GM04503 (cell line): Measurements from ENCODE around the gene TMSB15A.
"Not testable (repeated sequence)": the region's sequence is repeated elsewhere in the genome, so short reads cannot be mapped to it uniquely, and the experiment has no call there.

Experiments used
- DNase-seq: peaks from one replicate; pipeline ENCODE4 v3.0.0-alpha.2; 2012; ENCODE audit warnings: low read depth

Gene TMSB15A

DNA sequence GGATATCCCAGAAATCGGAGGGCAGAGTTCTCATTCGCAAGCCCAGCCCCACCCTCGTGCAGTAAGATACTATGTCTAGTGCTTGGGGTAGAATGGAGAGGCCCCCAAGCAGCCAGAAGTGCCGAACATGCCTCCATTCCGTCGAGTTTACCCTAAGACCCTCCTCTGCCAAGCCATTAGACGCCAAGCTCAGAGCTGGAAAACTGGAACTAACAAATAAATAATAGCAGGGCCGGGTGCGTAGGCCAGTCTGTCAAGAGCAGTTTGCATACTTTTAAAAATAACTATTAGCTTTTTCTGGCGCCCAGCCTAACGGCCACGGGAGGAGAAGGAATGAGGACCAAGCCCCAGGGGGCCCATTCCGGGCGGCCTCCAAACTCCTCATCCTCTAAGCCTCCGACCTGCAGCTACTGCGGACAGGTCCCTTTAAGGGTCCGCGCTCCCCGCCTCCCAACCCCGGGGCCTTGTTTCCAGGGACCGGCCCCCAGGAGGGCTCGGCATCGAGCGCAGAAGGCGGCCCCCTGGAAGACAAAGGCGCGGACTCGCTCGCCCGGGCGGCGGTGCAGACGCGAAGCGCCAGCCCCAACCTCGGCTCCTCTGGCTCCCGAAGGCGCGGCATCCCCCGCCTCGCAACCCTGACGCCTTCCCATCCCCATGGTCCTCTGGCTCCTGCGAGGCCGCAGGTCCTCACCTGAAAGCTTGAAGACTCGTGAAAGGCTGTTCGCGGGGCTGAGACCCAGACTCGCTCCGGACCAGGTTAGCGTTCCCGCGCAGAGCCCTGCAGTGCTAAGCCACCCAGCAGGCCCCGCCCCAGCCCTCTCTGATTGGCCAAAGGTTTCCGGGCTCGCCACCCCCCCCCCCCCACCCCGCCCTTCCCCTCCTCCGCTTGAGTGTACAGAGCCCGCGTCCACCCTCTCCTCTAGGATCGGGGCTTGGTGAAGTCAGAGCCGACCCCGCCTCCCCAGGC lies at the start of gene TMSB15A:
Gene TMSB15A (minus strand): TSS at position 765 of the 967 bp plus-strand sequence.
- no peak for DNase-seq

DNA sequence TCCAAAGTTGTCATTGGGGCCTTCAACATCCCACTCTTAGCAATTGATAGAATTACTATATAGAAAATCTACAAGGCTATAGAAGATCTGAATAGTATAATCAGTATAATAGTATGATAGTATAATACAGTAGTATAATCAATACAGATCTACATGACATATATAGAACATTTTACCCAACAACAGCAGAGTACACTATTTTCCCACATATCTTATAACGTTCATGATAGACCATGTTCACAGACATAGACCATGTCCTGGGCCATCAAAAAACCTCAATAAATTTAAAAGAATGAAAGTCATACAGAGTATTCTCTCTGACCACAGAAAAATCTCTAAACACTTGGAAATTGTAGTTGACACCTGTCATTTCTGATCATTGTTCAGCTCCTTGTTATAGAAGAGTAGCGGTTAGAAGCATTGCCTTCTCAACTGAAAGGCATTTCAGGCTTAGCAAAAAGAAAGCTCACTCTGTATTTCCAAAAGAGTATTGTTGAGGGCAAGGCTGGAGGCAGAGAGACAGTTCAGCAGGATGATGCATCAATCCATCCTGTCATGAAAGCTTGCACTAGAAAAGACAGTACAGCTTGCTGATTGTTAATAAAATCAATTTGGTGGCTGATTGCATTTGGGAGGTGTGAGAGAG lies 44.0 kb upstream of the TMSB15A start:
- DNase-seq, result no peak

GRCh38 chrX:102558607-102559006 lies 42.1 kb upstream of the TMSB15A start:
- DNase-seq, result no peak

DNA sequence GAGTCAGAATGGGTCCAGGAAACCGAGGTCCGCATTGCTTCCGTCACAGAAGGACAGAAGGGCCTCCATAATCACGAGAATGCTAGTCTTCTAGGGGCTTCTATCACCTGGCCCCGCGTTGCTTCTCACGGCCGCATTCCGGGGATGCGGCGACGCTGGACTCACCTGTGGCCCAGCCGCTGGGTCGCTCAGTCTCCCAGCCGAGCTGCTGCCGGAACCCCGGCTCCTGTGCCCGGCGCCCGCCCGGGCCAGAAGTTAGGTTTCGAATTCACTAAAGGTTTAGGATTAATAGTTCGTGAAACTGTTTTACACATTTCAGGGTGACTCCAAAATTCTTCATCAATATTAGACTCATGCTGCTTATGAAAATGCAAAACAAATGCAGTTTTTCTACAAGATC lies 31.7 kb upstream of the TMSB15A start:
- no peak for DNase-seq

DNA sequence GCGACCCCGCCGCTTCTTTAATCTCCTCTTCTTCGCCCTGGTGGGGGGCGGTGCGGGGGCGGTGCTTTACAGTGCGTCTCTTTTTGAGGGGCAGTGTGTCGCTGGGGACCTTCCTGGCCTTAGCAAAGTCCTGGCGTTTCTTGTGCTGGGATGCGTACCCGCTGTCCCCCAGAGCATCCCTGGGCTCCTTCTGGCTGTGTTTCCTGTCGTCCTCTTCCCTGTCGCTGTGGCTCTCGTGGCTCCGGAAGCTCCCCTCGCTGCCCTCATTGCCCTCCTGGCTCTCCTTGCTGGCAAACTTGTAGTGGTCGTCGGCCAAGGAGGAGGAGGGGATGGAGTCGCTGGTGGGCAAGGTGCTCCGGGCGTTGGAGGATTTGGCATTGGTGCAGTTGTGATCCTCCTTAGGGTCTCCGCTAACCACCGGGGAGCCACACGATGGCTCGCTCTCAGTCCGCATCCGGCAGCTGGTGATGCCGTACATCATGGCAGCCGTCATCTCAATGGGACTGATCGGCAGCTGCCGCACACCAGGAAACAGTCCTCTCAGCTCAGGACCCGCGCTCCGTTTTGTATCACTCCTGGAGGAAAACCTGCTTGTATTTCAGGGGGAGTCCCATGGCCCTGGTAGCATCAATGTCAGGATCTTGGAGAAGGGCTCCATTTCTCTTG lies 30.4 kb upstream of the TMSB15A start:
- DNase-seq, result no peak

DNA sequence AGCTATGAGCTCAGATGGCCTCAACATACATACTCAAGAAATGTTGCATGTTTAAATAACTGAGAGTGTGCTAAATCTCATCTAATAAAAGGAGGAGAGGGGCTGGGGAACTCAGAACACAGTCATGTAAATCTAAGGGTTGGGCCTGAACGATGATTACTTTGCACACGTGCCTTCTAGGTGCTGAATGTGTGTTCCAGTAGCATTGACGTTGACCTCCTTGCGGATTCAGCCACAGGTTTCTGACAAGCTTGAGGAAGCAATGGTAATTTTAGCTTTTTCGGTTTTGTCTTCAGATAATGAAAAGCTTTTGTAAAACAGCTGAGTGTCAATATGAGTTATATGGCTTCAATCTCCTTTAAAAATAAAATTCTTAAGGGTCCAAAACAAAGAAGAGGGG lies 29.6 kb upstream of the TMSB15A start:
- not testable (repeated sequence) for DNase-seq

DNA sequence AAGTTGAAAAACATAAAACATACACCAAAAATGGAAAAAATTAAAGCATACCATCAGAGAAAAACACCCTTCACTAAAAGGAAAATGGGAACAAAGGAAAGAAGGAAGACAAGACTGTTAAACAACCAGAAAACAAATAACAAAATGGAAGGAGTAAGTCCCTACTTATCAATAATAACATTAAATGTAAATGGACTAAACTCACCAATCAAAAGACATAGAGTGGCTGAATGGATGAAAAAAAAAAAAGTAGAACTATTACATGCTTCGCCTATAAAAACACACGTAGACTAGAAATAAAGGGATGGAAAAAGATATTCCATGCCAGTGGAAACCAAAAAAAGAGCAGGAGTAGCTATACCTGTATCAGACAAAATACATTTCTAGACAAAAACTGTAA lies 19.4 kb upstream of the TMSB15A start:
- DNase-seq, result no peak

GRCh38 chrX:102517326-102517725 lies 787 bp upstream of the TMSB15A start:
- DNase-seq, result no peak

DNA sequence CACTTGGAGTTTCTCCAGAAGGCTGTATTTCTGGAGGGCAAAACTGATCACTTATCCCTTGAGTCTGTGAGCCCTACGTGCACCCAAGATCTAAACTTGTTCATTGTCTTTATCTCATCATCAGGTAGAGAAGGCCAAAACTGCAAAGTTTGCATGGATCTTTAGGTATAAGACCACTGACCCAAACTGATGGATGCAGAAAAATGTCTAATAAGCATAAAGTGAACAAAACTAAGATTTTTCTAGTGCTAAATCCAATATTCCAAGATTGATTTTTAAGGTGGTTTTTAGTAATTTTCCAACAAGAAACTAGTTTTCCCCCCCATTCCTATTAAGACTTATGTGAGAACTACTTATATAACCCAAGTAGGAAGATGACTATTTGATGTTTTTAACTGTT lies 2.0 kb downstream of the TMSB15A start:
- DNase-seq, result no peak

DNA sequence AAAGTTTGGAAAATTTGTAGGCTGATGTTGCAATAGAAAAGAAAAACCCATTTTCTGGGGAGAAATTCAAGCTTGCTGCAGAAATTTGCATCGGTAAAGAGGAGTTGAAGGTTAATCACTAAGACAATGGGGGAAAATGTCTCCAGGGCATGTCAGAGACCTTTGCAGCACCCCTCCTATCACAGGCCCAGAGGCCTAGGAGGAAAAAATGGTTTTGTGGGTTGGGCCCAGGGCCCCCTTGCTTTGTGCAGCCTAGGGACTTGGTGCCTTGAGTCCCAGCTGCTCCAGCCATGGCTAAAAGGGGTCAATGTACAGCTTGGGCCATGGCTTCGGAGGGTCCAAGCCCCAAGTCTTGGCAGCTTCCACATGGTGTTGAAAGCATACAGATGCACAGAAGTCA lies 17.8 kb downstream of the TMSB15A start:
- DNase-seq, result no peak

GRCh38 chrX:102491766-102492165 lies 24.8 kb downstream of the TMSB15A start:
- no peak for DNase-seq

- not testable (repeated sequence) for DNase-seq
These were observed 37.8 kb downstream of the TMSB15A start for GRCh38 chrX:102478765-102479164.

DNA sequence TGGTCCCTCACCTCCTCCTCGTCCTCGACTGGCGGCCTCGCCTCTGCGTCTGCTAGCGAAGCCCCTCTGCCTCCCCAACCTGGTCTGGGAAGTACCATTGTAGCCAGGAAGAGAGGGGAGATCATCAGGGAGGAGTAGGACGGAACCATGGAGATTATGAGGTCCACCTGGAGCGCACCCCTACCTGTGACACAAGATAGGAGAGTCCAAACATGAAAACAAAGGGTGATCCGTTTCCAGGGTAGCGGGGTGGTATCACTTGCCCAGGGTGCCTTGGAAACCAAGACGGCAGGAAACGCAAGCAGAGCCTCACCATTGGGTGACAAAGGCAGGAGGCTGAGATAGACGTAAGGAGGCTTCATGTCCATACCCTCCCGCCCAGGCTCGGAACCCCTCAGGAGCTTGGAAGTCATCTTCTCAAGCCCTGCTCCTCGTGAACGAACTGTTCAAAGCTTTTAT lies 44.7 kb downstream of the TMSB15A start, which contains the start of gene TCP11X2:
Gene TCP11X2 (minus strand): TSS at position 51 of the 459 bp plus-strand sequence.
- not testable (repeated sequence) for DNase-seq

GRCh38 chrX:102470215-102470614 lies 46.3 kb downstream of the TMSB15A start:
- not testable (repeated sequence) for DNase-seq
